Tibial nerve (tissue), 4 donors: Measurements from ENCODE around the gene COL1A1. TPM values are rescaled to one million over a fixed set of nuclear protein-coding genes. Genes with fewer than 3 reads are reported as not detected.

Experiments used
- DNase-seq, 2 donors: peaks; one replicate each; pipeline ENCODE4 v3.0.0-alpha.2; 2019; ENCODE audit warnings: low spot score in 2 of 2
- H3K27ac ChIP-seq, 4 donors: fragments of 200-600 bp; sonication (generic) in 3 of 4; one replicate each; pipeline ENCODE4 v1.5.1; 2017 to 2019; ENCODE audit warnings: mild to moderate bottlenecking in 1 of 4
- H3K27me3 ChIP-seq, 2 donors: fragments of 200-600 bp; sonication (generic) in 1 of 2; one replicate each; pipeline versions ENCODE4 v1.5.1 to v1.6.0; 2017 to 2019
- H3K36me3 ChIP-seq, 3 donors: fragments of 200-600 bp; sonication (generic); one replicate each; pipeline ENCODE4 v1.5.1; 2018 to 2019
- H3K4me1 ChIP-seq, 4 donors: fragments of 200-600 bp; sonication (generic) in 3 of 4; one replicate each; pipeline ENCODE4 v1.5.1; 2017 to 2019
- H3K4me3 ChIP-seq, 4 donors: fragments of 200-600 bp; sonication (generic) in 3 of 4; one replicate each; pipeline ENCODE4 v1.5.1; 2017 to 2019; ENCODE audit warnings: mild to moderate bottlenecking in 1 of 4, moderate library complexity in 1 of 4
- H3K9me3 ChIP-seq, 4 donors: fragments of 200-600 bp; sonication (generic) in 3 of 4; one replicate each; pipeline ENCODE4 v1.5.1; 2017 to 2019
- CTCF ChIP-seq, 5 experiments: fragments of 200-600 bp in 3 of 5; fragments of 450-650 bp in 2 of 5; sonication (generic) in 3 of 5; IDR thresholded peaks; one replicate each; pipeline ENCODE4 v1.5.1; 2016 to 2019; ENCODE audit warnings: antibody characterized with exemption in 5 of 5, mild to moderate bottlenecking in 3 of 5, moderate library complexity in 2 of 5
- EP300 ChIP-seq, 2 donors: sonication (generic); formaldehyde crosslinking; IDR thresholded peaks; one replicate each; pipeline ENCODE4 v1.6.1; 2017; ENCODE audit warnings: antibody characterized with exemption in 2 of 2, mild to moderate bottlenecking in 1 of 2
- POLR2A ChIP-seq, 2 donors: fragments of 450-650 bp; IDR thresholded peaks; one replicate each; pipeline ENCODE4 v1.6.1; 2017; ENCODE audit warnings: antibody characterized with exemption in 2 of 2, mild to moderate bottlenecking in 2 of 2, moderate library complexity in 2 of 2
- WGBS, 2 donors: methylation state at CpG; one replicate each; pipeline ENCODE4 v1.1.5; 2018; 5-methylcytosine and 5-hydroxymethylcytosine counted together
- total RNA-seq, 4 donors: library from RNA; depleted of rRNA; stranded (reverse); fragments of >200 nt; gene quantifications; one replicate each; pipeline ENCODE4 v1.1.0, GENCODE V29; 2016

The COL1A1 gene
- total RNA-seq, 4 donors from 2014 or later: 31.5 to 185 (median 73.0) TPM

- DNase-seq: peak; percentile 93
- Histone ChIP-seq H3K36me3 (peaks cover 0 to 23% (median under 1%) of the 10 kb centered on the region in 3 donors), H3K9me3 (no peaks in the 10 kb centered on the region), H3K27ac (peak overlapping the region; percentile 83 to 95 (median 88)), H3K4me3 (peak overlapping the region; percentile 46 to 75 (median 58)), H3K27me3 (peaks cover 0 to 10% of the 10 kb centered on the region in 2 donors), H3K4me1 (peaks cover 0 to 75% (median 25%) of the 10 kb centered on the region in 4 donors)
- 1 to 2% methylated on average over 45 to 55 of the region's 55 CpGs for WGBS, 2 donors
- peak in 1 of 2 donors; percentile 21 for TF ChIP-seq EP300 (IDR thresholded peaks at IDR 0.05)
- peak; percentile 99 to 100 (median 100) for TF ChIP-seq CTCF (IDR thresholded peaks at IDR 0.05)
- no peak for TF ChIP-seq POLR2A (IDR thresholded peaks at IDR 0.05)
These were observed 765 bp downstream of the COL1A1 start for GRCh38 chr17:50200457-50201275.

- Histone ChIP-seq H3K27ac (peak overlapping the region; percentile 83 to 95 (median 88)), H3K4me1 (peaks cover 0 to 74% (median 23%) of the 10 kb centered on the region in 4 donors), H3K9me3 (no peaks in the 10 kb centered on the region), H3K4me3 (peak overlapping the region; percentile 46 to 75 (median 58)), H3K27me3 (peaks cover 0 to 10% of the 10 kb centered on the region in 2 donors), H3K36me3 (peaks cover 3 to 31% (median 5%) of the 10 kb centered on the region in 3 donors)
- 4 to 11% methylated on average over 28 to 35 of the region's 36 CpGs for WGBS, 2 donors
- no peak for TF ChIP-seq CTCF (IDR thresholded peaks at IDR 0.05)
- peak in 1 of 2 donors; percentile 38 for TF ChIP-seq POLR2A (IDR thresholded peaks at IDR 0.05)
- TF ChIP-seq EP300 (IDR thresholded peaks at IDR 0.05): peak in 1 of 2 donors; percentile 50
- peak; percentile 90 to 92 for DNase-seq
These were observed 1.5 kb downstream of the COL1A1 start for GRCh38 chr17:50199803-50200456.

- 32 to 34% methylated on average over 27 to 31 of the region's 41 CpGs for WGBS, 2 donors
- H3K4me3 ChIP-seq: peak overlapping the region; percentile 46 to 75 (median 58)
- peaks cover 5 to 37% (median 8%) of the 10 kb centered on the region in 3 donors for H3K36me3 ChIP-seq
- peak overlapping the region; percentile 83 to 95 (median 88) for H3K27ac ChIP-seq
- H3K4me1 ChIP-seq: peaks cover 0 to 68% (median 23%) of the 10 kb centered on the region in 4 donors
- no peaks in the 10 kb centered on the region for H3K9me3 ChIP-seq
- no peak for DNase-seq
- H3K27me3 ChIP-seq: peaks cover 0 to 10% of the 10 kb centered on the region in 2 donors
- no peak for TF ChIP-seq POLR2A (IDR thresholded peaks at IDR 0.05)
- no peak for TF ChIP-seq CTCF (IDR thresholded peaks at IDR 0.05)
- TF ChIP-seq EP300 (IDR thresholded peaks at IDR 0.05): no peak
These were observed 2.1 kb downstream of the COL1A1 start for GRCh38 chr17:50199211-50199802.

GRCh38 chr17:50198026-50198669, 3.3 kb downstream of the COL1A1 start:
- H3K4me3 ChIP-seq: no peak overlapping the region
- peak in 1 of 2 donors; percentile 86 for DNase-seq
- peaks cover 5 to 49% (median 8%) of the 10 kb centered on the region in 3 donors for H3K36me3 ChIP-seq
- peak overlapping the region in 3 of 4 donors; percentile 83 to 95 (median 90) for H3K27ac ChIP-seq
- peaks cover 0 to 10% of the 10 kb centered on the region in 2 donors for H3K27me3 ChIP-seq
- 16 to 21% methylated on average over 7 of the region's 7 CpGs for WGBS, 2 donors
- peaks cover 0 to 57% (median 21%) of the 10 kb centered on the region in 4 donors for H3K4me1 ChIP-seq
- TF ChIP-seq CTCF (IDR thresholded peaks at IDR 0.05): peak; percentile 57 to 84 (median 67)
- TF ChIP-seq EP300 (IDR thresholded peaks at IDR 0.05): peak in 1 of 2 donors; percentile 21
- TF ChIP-seq POLR2A (IDR thresholded peaks at IDR 0.05): no peak
- no peaks in the 10 kb centered on the region for H3K9me3 ChIP-seq
